Ovary (tissue), 9 donors: Measurements from ENCODE around the gene BBLN. TPM values are rescaled to one million over a fixed set of nuclear protein-coding genes. Genes with fewer than 3 reads are reported as not detected.

Experiments
- DNase-seq, 5 donors: peaks; one replicate each; pipeline ENCODE4 v3.0.0-alpha.2; 2019 to 2020
- H3K27ac ChIP-seq, 2 donors: fragments of 200-600 bp; one replicate each; pipeline versions ENCODE4 v1.5.1 to v1.8.0; 2019 to 2022
- H3K27me3 ChIP-seq: fragments of 200-600 bp; one replicate; pipeline ENCODE4 v1.8.0; 2022
- H3K36me3 ChIP-seq: fragments of 200-600 bp; sonication (generic); one replicate; pipeline ENCODE4 v1.5.1; 2019
- H3K4me1 ChIP-seq: one replicate; pipeline ENCODE4 v1.8.1; 2013; ENCODE audit warnings: mild to moderate bottlenecking, moderate library complexity; ENCODE audit not compliant: insufficient read depth
- H3K4me3 ChIP-seq: fragments of 200-600 bp; sonication (generic); one replicate; pipeline ENCODE4 v1.5.1; 2017
- H3K9me3 ChIP-seq, 2 donors: fragments of 200-600 bp in 1 of 2; sonication (generic) in 1 of 2; one replicate each; pipeline versions ENCODE4 v1.5.1 to v1.8.1; 2013 to 2019; ENCODE audit warnings: mild to moderate bottlenecking in 1 of 2, moderate library complexity in 1 of 2
- CTCF ChIP-seq, 3 donors: fragments of 450-650 bp in 2 of 3; fragments of 200-600 bp in 1 of 3; IDR thresholded peaks; one replicate each; pipeline versions ENCODE4 v1.5.1 to v1.8.0; 2016 to 2022; ENCODE audit warnings: antibody characterized with exemption in 3 of 3, mild to moderate bottlenecking in 1 of 3
- EP300 ChIP-seq: sonication (generic); formaldehyde crosslinking; IDR thresholded peaks from one replicate; pipeline ENCODE4 v1.6.1; 2017; ENCODE audit warnings: antibody characterized with exemption
- POLR2A ChIP-seq: fragments of 450-650 bp; IDR thresholded peaks from one replicate; pipeline ENCODE4 v1.6.1; 2017; ENCODE audit warnings: antibody characterized with exemption, mild to moderate bottlenecking, moderate library complexity
- WGBS, 3 donors: extraction: QIAGEN DNeasy Blood & Tissue Kit in 1 of 3; methylation state at CpG; one replicate each; pipeline versions ENCODE4 v1.1.5 to v1.1.7; 2013 to 2017; 5-methylcytosine and 5-hydroxymethylcytosine counted together
- intact Hi-C, 4 donors: fragments of 100-400 bp; cut with DNase I; formaldehyde crosslinking; loops; one replicate each; pipeline versions ENCODE4 v1.11.0 to v1.15.1; 2022 to 2023
- polyA plus RNA-seq, 2 donors: library from polyadenylated mRNA; stranded (reverse); fragments of 200-250 nt in 1 of 2; fragments of 350-450 nt in 1 of 2; fragmentation: Illumina TruSeq in 1 of 2; extraction: RNeasy Lipid Tissue Mini Kit (QIAGEN cat#74804) in 1 of 2; gene quantifications; one replicate each; pipeline ENCODE4 v1.2.3, GENCODE V29; 2013 to 2014
- total RNA-seq, 7 donors: library from RNA; depleted of rRNA in 2 of 7; stranded (reverse); fragments of >200 nt in 2 of 7; fragmentation: NEBNext Ultra II Directional in 3 of 7; extraction: Animal tissue kit (Norgen Biotek cat#: 25700) in 3 of 7; gene quantifications; one replicate each; pipeline versions ENCODE4 v1.1.0 to v1.2.4, GENCODE V29; 2016 to 2023
- donor health status: DM: no; HTN: no; CAD: no; lungs with moderate emphysema.
- donor health status: DM: no; HTN: no; CAD: no.
- donor health status: Bipolar disorder and iron deficiency.
- donor health status: DM: yes; HTN: yes; CAD: no.
- donor health status: DM: no; HTN: no; CAD: no.
- donor health status: DM: yes; HTN: yes; CAD: no.

The BBLN gene
- total and polyA plus RNA-seq, 9 donors: 2.4 to 210 (median 31.7) TPM

GRCh38 chr9:128124451-128124850 lies 35.6 kb upstream of the BBLN start:
- TF ChIP-seq POLR2A (no peak), EP300 (no peak), CTCF (IDR thresholded peaks at IDR 0.05) (no peak)
- WGBS, 3 donors: 86 to 92% (median 87%) methylated on average over 8 of the region's 8 CpGs
- H3K4me1 ChIP-seq: peaks cover 9% of the 10 kb centered on the region
- H3K27ac ChIP-seq: no peak overlapping the region
- DNase-seq: peak in 2 of 5 donors; percentile 22 to 31
- H3K36me3 ChIP-seq: no peaks in the 10 kb centered on the region
- no peaks in the 10 kb centered on the region for H3K27me3 ChIP-seq
- intact Hi-C loops: no loop called here
- H3K9me3 ChIP-seq: no peaks in the 10 kb centered on the region
- no peak overlapping the region for H3K4me3 ChIP-seq

GRCh38 chr9:128124873-128125579 lies 35.0 kb upstream of the BBLN start:
- H3K27me3 ChIP-seq: no peaks in the 10 kb centered on the region
- DNase-seq: peak; percentile 66 to 78 (median 71)
- no peaks in the 10 kb centered on the region for H3K36me3 ChIP-seq
- peak overlapping the region in 1 of 2 donors; percentile 26 for H3K27ac ChIP-seq
- H3K4me3 ChIP-seq: no peak overlapping the region
- TF ChIP-seq POLR2A (no peak), CTCF (IDR thresholded peaks at IDR 0.05) (no peak), EP300 (no peak)
- no peaks in the 10 kb centered on the region for H3K9me3 ChIP-seq
- peaks cover 9% of the 10 kb centered on the region for H3K4me1 ChIP-seq
- WGBS, 3 donors: 56 to 63% (median 57%) methylated on average over 15 to 16 of the region's 16 CpGs
- intact Hi-C loops: no loop called here

- Histone ChIP-seq H3K4me1 (peaks cover 9% of the 10 kb centered on the region), H3K36me3 (no peaks in the 10 kb centered on the region), H3K27ac (peak overlapping the region in 1 of 2 donors; percentile 26), H3K9me3 (no peaks in the 10 kb centered on the region), H3K4me3 (no peak overlapping the region), H3K27me3 (no peaks in the 10 kb centered on the region)
- 17 to 26% (median 22%) methylated on average over 10 of the region's 10 CpGs for WGBS, 3 donors
- peak in 2 of 5 donors; percentile 28 to 53 for DNase-seq
- intact Hi-C loops: no loop called here
- TF ChIP-seq POLR2A (no peak), CTCF (IDR thresholded peaks at IDR 0.05) (no peak), EP300 (no peak)
These were observed 34.3 kb upstream of the BBLN start for GRCh38 chr9:128125580-128126354.

GRCh38 chr9:128127568-128127989 lies 32.5 kb upstream of the BBLN start, which contains the start of gene PTGES2:
PTGES2 (minus strand) TSS chr9:128127729; CDS start chr9:128127717, 12 bp downstream.
- peak within 1 kb of the TSS; percentile 86 for H3K4me3 ChIP-seq
- H3K4me1 ChIP-seq: peaks cover 9% of the 10 kb centered on the region
- WGBS, 3 donors: 0 to 1% (median 0%) methylated on average over 2 to 56 of the region's 56 CpGs
- DNase-seq: peak; percentile 75 to 90 (median 79)
- intact Hi-C loops: no loop called here
- no peaks in the 10 kb centered on the region for H3K36me3 ChIP-seq
- no peaks in the 10 kb centered on the region for H3K27me3 ChIP-seq
- no peaks in the 10 kb centered on the region for H3K9me3 ChIP-seq
- TF ChIP-seq EP300: no peak
- peak; percentile 14 for TF ChIP-seq POLR2A
- H3K27ac ChIP-seq: peak within 1 kb of the TSS; percentile 84 to 96
